Left cardiac atrium (tissue), 4 donors: ENCODE results near the gene TCF12. TPM values are rescaled to one million over a fixed set of nuclear protein-coding genes. Genes with fewer than 3 reads are reported as not detected.
A peak's percentile ranks its signal among the peaks of the same experiment; 100 is the strongest.
"Not testable (repeated sequence)": the region's sequence is repeated elsewhere in the genome, so short reads cannot be mapped to it uniquely, and the experiment has no call there.

Experiments
- ATAC-seq, 2 donors: fragments of 200-7000 bp; cut with Tn5 transposase; one replicate each; pipeline ENCODE4 v1.9.1; 2020; ENCODE audit warnings: mild to moderate bottlenecking in 2 of 2, moderate library complexity in 2 of 2
- DNase-seq: peaks from one replicate; pipeline ENCODE4 v3.0.0-alpha.2; 2020
- intact Hi-C, 2 donors: fragments of 100-400 bp; cut with DNase I; formaldehyde crosslinking; loops; one replicate each; pipeline versions ENCODE4 v1.14.1 to v1.15.1; 2022 to 2023
- total RNA-seq, 2 donors: library from RNA; stranded (reverse); fragmentation: NEBNext Ultra II Directional; extraction: Animal tissue kit (Norgen Biotek cat#: 25700); gene quantifications; one replicate each; pipeline ENCODE4 v1.2.1, GENCODE V29; 2021
- donor health status: DM: no; HTN: yes; CAD: no.
- donor health status: DM: no; HTN: yes; CAD: no; lungs with severe emphysema.
- donor health status: DM: yes; HTN: yes; CAD: no.
- donor health status: Dilated cardiomyopathy.

TCF12 gene
- total RNA-seq, 2 donors from 2014 or later = 44.0 to 53.9 TPM

DNA sequence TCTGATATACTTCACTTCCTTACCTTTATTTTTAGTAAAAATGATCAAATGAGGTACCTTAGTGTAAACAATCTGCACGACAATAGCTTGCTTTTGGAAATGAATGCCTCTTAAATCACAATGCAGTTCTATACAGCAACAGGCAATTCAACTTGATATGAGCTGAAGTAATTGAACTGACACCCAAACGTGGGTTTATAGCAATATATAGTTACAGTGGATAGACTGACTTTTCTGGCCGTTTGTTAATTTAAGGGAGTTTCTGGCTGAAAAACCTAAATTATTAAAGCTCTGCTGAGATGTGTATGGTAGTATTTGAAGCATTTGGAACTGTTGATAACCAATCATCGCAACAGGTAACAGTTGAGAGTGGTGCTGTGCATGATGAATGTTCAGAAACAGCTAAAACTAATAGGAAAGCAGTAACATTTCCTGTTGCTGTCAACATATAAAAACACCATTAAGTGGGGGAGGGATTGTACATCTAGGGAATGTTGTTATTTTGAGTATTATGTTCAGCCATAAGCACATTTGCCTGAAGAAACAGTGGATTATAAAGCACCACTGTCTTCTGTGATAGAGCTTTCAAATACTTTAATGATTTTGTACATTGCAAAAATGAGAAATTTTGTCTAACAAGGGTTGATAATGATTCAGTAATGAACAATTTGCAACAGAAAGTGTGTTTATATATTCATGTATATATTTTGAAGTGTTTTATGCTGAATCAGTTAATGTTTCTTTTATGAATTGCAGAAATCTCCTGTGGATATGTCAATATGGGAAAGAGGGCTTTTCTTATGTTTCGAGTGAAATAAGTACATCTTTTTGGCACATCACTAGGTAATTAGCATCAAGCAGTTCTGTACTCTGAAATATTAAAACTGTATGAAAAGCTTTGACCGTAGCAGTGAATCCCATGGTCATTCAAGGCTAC lies 176.1 kb downstream of the TCF12 start:
- ATAC-seq (no peak), DNase-seq (no peak)
- intact Hi-C loops = loop anchor here in 1 of 2 donors (10.0 kb wide), 1 partner anchor 90 kb away; no protein-coding TSS in a partner anchor

DNA sequence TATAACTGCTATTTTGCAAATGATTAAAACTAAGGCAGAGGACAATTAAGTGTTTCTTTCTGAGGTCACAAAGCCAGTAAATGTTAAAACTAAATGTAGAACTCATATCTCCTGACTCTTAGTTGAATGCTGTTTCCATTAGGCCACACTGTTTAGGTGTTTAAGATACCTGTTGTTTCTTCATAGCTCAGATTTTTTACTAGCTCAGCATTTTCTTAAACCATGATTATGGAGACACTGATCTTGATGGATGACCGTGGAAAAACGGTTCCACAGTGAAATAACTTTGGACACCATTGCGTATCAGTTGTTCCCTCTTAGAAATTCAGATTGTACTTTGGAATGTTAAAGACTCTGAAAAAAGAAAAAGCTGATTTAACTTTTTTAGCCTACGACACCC lies 177.5 kb downstream of the TCF12 start:
- ATAC-seq = no peak
- intact Hi-C loops = loop anchor here in 1 of 2 donors (10.0 kb wide), 1 partner anchor 91 kb away; no protein-coding TSS in a partner anchor
- no peak for DNase-seq

DNA sequence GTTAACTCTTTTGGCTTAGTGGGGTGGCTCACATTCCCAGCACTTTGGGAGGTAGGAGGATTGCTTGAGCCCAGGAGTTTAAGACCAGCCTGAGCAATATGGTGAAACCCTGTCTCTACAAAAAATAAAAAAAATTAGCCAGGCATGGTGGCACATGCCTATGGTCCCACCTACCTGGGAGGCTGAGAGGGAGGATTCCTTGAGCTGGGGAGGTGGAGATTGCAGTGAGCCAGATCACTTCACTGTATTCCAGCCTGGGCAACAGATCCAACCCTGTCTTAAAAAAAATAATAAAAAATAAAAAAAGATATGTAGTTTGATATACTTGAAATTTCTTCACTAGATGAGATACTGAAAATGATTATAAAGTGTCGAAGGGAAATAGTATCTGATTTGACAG lies 178.8 kb downstream of the TCF12 start:
- ATAC-seq (no peak), DNase-seq (no peak)
- intact Hi-C loops = loop anchor here in 1 of 2 donors (10.0 kb wide), 1 partner anchor 92 kb away; no protein-coding TSS in a partner anchor

DNA sequence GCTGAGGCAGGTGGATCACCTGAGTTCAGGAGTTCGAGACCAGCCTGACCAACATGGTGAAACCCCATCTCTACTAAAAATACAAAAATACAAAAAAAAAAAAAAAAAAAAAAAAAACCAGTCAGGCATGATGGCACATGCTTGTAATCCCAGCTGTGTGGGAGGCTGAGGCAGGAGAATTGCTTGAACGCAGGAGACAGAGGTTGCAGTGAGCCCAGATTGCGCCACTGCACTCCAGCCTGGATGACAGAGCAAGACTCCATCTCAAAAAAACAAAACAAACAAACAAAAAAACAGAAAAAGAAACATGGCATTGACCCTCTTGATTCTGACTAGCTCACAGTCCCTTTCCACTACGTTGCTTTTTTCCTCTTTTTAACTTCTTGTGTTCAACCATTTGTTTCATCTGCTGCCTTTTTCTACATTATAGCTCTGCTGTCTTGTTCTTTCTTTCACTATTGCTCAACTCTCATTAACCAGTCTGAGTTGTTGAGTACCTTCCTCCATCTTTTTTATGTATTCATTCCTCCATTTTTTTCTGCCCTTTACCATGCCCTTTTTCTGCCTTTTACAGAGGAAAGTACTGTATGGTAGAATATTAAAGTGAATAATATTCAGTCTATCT lies 179.6 kb downstream of the TCF12 start:
- intact Hi-C loops = loop anchor here in 1 of 2 donors (10.0 kb wide), 1 partner anchor 93 kb away; no protein-coding TSS in a partner anchor
- DNase-seq, ATAC-seq: not testable (repeated sequence)

DNA sequence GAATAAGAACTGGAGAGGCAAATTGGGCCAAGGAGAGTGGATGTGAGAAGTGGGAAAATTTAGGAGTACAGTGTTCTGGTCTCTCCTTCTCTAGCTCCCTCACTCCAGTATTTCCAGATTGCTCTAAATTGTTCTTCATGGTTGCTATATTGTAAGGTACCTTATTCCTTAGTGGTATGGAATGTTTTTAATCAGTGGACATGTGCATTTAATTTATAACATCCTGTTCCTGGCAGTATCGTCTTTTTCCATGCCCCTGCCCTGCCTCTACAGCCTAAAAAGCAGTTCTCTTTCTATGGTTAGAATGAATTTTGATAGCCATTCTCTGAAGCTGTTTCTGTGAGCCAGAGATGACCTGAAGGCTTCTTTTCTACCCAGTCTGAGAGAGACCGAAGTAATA lies 180.5 kb downstream of the TCF12 start:
- ATAC-seq = no peak
- intact Hi-C loops = loop anchor here in 1 of 2 donors (10.0 kb wide), 1 partner anchor 94 kb away; no protein-coding TSS in a partner anchor
- DNase-seq = no peak

DNA sequence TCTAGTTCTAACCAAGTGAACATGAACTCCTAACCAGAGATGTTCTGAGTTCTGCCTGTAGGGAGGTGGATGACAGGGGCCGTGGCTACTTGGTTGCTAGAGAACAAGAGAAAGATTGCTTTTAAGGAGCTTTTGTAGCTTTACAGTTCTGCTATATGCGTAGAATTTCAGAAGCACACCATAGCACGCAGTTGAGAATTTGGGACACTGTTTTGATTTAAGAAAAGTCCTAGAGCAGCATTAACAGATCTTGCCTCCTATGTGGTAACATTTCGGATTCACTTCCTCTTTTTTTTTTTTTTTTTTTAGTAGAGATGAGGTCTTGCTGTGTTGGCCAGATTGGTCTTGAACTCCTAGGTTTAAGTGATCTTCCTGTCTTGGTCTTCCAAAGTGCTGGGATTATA lies 181.7 kb downstream of the TCF12 start:
- no peak for DNase-seq
- intact Hi-C loops = no loop called here
- peak in 1 of 2 donors; percentile 16 for ATAC-seq

DNA sequence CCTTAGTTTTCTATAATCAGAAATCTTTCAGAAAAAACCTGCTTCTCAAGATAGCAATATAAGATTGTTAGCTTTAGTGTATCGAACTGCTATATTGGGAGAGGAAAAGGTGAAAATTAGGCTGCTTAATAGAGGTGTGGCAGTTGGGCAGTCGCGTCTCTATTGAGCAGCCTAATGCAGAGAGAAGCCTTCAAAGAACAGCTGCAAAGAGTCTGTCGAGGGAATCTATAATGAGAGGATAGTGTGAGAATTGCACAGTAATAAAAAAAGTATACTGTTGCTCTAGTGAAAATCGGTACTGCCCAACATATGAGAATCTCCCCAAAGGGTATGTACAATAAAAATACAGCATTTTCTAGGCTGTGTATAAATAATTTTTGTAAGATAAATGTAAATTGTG lies 184.4 kb downstream of the TCF12 start:
- no peak for DNase-seq
- intact Hi-C loops = no loop called here
- no peak for ATAC-seq

DNA sequence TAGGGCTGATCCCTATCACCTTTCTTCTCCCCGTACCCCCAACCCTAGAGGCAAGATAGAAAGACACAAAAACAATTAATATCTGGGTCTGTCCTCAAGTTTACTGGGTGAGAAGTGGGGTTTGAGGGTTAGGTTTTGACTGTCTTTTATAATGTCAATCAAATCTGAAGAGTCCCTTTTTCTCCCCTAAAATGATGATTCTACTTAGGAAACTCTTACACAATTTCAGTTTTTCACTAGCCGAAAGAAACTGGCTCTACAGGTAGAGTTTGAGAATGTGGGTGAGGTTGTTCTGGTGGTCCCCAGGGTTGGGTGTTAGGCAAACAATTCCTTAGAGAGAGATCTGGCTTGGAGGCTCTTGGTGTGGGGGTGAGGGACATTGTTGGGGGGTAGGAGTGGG lies 189.9 kb downstream of the TCF12 start:
- ATAC-seq (no peak), DNase-seq (no peak)
- intact Hi-C loops = no loop called here

DNA sequence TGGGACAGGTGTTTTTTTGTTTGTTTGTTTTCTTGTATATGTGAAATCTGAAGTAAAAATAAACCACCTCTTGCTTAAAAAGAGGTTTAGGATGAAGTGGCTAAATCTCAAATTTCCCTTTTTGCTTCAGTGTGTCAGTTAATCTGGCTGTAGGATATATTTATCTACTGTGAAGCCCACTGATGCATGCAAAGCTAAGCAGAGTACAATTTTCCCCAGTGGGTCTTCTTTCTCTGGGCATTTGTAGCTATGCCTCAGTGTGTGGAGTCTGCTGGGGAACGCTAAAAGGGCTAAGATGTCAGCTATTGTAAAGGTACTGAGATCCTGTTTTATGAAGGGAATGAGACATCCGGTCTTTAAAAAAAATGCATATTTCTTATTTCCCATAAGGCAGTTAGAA lies 190.6 kb downstream of the TCF12 start:
- no peak for ATAC-seq
- no peak for DNase-seq
- intact Hi-C loops = no loop called here

DNA sequence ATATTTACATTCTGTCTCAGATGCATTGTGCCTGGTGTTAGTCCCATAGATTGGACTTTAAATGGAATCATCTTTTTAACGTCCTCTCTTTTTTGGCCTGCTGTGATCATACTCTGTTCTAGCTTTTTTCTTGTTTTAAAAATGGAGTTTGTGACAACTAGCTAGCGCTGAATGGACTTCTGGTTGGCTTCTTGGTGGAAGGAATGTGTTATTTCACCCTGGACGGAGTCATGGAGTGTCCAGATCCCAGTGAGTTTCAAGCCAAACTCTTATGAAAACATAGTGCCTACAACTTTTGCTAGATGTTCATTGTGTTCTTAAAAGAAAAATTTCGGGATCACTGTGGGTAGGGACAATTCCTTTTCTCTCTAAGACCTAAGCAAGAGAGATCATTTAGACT lies 192.6 kb downstream of the TCF12 start:
- DNase-seq = no peak
- no peak for ATAC-seq
- intact Hi-C loops = no loop called here

DNA sequence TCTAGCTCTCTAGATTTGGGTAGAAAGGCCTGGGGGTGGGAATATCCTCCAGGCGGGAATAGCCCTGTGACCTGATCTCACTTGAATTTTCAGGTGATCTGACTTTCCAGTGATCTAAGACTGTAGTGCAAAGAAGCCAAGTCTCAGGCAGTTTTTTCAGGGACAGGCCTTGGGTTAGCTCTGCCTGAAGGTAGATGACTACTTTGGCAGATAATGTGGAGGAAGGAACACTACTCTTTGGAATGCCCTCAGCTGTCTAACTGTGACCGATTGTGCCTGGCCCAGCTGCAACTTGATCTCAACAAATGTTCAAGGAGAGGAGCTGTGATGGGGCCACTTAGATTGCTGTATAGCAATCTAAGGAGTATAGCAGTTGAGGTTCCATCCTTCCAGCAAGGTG lies 193.7 kb downstream of the TCF12 start:
- intact Hi-C loops = no loop called here
- DNase-seq = no peak
- no peak for ATAC-seq

DNA sequence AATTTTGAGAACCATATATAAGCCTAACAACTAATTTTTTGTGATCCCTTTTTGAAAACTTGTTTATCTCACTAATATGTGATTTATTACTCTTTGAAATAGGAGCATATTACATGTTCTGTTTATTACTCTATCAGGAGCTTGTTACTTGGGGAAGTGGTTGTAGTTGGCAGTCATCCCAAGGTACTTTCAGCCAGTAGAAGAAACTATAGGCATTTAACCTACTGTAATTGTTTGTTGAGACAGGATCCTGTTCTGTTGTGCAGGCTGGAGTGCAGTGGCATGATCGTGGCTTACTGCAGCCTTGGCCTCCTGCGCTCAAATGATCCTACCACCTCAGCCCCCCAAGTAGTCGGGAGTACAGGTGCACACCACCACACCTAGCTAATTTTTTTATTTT lies 195.6 kb downstream of the TCF12 start:
- intact Hi-C loops = no loop called here
- DNase-seq (no peak), ATAC-seq (no peak)

DNA sequence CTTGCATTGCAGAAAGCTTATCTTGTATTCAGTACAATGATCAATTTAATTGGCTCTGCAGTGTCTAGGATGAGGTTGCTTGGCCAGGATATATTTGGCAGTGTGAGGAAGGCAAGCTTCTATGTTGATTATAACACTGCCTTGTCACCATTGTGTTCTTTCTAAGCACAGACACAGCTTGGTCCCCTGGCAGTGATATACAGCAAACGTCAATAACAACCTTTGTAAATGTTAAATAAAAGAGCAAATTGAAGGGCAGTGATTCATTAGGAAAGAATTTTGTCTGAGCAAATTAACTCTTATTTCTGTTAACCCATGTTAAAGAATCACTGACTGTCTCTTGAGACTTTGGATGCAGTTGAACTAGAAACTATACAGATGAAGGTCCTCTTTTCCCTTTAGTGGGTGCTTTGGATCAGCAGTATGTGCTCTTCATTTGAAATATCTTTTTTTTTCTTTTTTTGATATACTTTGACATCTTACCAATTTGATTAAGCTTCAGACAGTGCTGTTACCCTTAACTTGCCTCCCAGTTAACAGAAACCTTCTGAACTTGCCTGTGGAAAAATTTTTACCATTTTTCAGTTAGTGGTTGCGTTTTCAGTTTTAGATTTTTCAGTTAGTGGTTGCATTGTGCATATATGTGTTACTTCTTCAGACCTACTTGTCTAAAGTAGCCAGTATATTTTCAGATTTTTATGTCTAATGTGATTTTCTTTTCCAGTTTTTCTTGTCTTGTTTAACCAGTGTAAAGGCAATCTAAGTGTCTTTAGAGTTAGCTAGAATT lies 199.8 kb downstream of the TCF12 start:
- DNase-seq (no peak), ATAC-seq (peak in 1 of 2 donors; percentile 66)
- intact Hi-C loops = no loop called here

DNA sequence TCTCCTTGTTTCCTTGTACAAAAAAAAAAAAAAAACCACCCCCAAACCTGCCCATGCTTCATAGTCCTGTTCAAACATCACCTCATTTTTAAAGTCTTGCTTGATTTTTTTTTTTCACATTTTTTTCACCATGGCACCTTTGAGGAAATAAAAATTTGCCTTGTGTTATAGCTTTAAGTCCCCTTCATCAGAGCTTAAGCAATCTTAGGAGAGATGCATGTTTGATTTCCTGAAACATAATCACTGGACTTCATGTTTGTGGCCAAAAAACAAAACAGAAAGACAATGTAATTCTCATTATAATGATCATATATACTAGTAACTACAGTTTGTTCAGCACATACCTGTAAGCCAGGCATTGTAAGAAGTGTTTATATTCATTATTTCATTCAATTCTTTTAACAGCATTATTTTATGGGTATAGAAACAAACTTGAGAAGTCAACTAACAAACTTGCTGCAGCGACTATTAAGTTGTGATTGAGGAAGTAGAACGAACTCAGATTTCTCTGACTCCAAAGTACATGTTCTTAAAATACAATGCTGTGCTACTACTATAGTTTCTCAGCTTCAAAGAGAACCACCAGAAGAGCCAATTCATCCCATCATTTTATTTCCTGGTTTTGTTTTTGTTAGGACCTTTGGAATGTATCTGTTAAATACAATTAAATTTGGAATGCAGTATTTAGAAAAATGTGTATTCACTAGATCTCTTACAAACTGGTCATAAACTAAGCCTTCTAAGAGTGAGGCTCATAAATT lies 203.8 kb downstream of the TCF12 start:
- no peak for ATAC-seq
- intact Hi-C loops = no loop called here
- no peak for DNase-seq

DNA sequence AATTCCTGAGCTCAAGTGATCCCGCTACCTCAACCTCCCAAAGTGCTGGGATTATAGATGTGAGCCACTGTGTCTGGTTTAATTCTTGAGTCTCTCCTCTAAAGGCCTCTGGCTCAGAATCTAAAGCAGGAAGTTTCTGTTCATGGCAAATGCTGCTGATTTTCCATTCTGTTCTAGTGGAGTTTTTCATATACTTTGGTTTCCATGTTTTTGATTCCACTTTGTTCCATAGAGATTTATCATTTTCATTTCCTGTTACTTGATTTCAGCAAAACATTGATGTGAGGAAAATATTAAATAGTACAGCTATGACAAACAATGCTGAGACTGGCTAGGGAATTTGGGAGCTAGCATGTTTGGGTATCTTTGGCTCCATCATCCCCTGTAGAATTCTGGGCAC lies 205.6 kb downstream of the TCF12 start:
- ATAC-seq = no peak
- DNase-seq = no peak
- intact Hi-C loops = no loop called here

DNA sequence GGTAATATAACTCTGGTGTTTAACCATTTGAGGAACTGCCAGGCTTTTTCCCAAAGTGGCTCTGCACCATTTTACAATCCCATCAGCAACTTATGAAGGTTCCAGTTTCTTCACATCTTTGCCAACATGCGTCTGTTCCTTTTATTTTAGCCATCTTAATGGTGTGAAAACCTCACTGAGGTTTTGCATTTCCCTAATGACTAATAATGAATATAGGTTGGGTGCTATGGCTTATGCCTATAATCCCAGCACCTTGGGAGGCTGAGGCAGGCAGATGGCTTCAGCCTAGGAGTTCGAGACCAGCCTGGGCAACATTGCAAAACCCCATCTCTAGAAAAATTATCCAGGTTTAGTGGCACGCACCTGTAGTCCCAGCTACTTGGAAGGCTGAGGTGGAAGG lies 210.6 kb downstream of the TCF12 start:
- no peak for ATAC-seq
- no peak for DNase-seq
- intact Hi-C loops = no loop called here

DNA sequence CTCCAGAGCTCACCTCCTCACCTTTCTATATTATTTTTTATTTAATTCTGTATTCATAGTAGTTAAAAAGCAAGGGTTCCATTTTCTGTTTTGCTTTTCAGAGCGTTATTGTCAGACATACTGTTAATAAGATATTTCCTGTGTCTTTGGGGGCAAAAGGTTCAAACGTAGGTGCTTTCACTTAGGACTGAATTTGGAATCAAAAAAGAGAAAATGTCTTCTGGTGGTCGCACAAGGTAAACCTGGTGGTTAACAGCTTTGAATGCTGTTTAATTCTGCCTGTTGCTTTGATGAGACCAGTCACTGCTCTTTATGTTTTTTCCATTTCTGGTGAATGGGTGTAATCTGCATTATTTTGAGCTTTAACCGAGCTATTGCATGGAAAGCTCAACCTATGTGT lies 212.5 kb downstream of the TCF12 start:
- DNase-seq (no peak), ATAC-seq (no peak)
- intact Hi-C loops = loop anchor here (10.0 kb wide), 3 partner anchors 206 to 316 kb away; partner anchors contain the start of gene TCF12 (in 1 of the 2)

DNA sequence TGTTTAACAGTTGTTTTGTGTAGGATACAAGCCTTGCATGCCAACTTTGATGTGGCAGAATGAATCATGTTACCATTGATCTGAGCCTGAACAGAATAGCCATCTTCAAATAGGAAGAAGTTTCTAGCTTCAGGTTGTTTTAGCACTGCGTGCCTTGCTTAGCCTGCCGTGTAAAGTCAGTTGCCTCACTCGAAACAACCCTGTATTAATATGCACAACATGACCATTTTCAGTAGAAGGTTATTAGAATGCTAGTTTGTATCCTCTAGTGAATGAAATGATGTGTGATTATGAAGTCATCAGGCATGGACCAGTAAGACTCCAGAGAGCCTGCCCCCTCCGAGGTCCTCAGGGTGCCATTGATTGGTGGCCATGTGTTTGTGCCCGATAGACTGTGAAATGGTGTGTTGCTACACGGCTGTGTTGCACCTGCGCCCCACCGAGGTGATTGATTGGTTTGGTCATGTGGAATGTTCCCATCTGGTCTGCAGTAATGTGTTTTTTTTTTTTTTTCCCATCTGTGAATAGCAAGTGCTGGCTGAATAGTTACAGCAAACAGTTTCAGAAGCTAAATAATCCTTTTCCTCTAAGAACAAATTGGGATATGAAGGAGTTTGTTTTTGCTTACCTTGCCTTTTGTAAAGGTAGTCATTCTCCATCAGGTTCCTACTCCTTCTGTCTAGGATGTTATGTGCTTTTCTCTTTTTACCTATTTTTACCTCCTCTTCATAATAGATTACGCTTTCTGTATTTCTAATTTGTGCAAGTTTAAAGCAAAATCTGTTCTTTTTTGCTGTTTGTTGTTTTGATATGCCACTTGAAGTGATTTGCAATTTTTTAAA lies 214.9 kb downstream of the TCF12 start:
- DNase-seq (no peak), ATAC-seq (no peak)
- intact Hi-C loops = loop anchor here (10.0 kb wide), 3 partner anchors 209 to 319 kb away; partner anchors contain the start of gene TCF12 (in 1 of the 2)
